Stimulated activated CD4-positive, alpha-beta T cell treated with anti-CD3 and anti-CD28 coated beads, Interleukin-12 subunit alpha, Interleukin-12 subunit beta, amount 100 ng/mL, for 24 hours (primary cell): ENCODE results near the gene CXADR.
"Not testable (repeated sequence)": the region's sequence is repeated elsewhere in the genome, so short reads cannot be mapped to it uniquely, and the experiment has no call there.

Source experiments
- DNase-seq, 2 experiments: peaks; one replicate each; pipeline ENCODE4 v3.0.0-alpha.2; 2020; ENCODE audit warnings: low read depth in 2 of 2

The CXADR gene

GRCh38 chr21:17501107-17502006 lies 11.5 kb upstream of the CXADR start:
- DNase-seq, result no peak

GRCh38 chr21:17502985-17503384 lies 9.9 kb upstream of the CXADR start:
- DNase-seq, result not testable (repeated sequence)

- DNase-seq, result no peak
These were observed 5.9 kb upstream of the CXADR start for GRCh38 chr21:17506951-17507350.

GRCh38 chr21:17507591-17507990 lies 5.3 kb upstream of the CXADR start:
- no peak for DNase-seq

GRCh38 chr21:17513214-17514123 lies 626 bp downstream of the CXADR start:
- peak in 1 of 2 experiments; percentile 10 for DNase-seq

- DNase-seq, result no peak
These were observed 1.4 kb downstream of the CXADR start for GRCh38 chr21:17514124-17514845.

- not testable (repeated sequence) for DNase-seq
These were observed 4.2 kb downstream of the CXADR start for GRCh38 chr21:17517008-17517407.

- no peak for DNase-seq
These were observed 6.4 kb downstream of the CXADR start for GRCh38 chr21:17519208-17519738.

GRCh38 chr21:17519965-17520609 lies 7.2 kb downstream of the CXADR start:
- DNase-seq, result no peak

- DNase-seq, result no peak
These were observed 10.2 kb downstream of the CXADR start for GRCh38 chr21:17523007-17523451.

GRCh38 chr21:17523979-17524494 lies 11.2 kb downstream of the CXADR start:
- not testable (repeated sequence) for DNase-seq

- DNase-seq, result no peak
These were observed 11.8 kb downstream of the CXADR start for GRCh38 chr21:17524635-17525034.

GRCh38 chr21:17526776-17527175 lies 13.9 kb downstream of the CXADR start:
- DNase-seq, result no peak

GRCh38 chr21:17527240-17527639 lies 14.4 kb downstream of the CXADR start:
- DNase-seq, result no peak

GRCh38 chr21:17527711-17528110 lies 14.9 kb downstream of the CXADR start:
- no peak for DNase-seq

- no peak for DNase-seq
These were observed 16.8 kb downstream of the CXADR start for GRCh38 chr21:17529648-17530047.

- no peak for DNase-seq
These were observed 19.4 kb downstream of the CXADR start for GRCh38 chr21:17532292-17532691.

GRCh38 chr21:17536381-17536780 lies 23.5 kb downstream of the CXADR start:
- DNase-seq, result no peak

- no peak for DNase-seq
These were observed 24.5 kb downstream of the CXADR start for GRCh38 chr21:17537299-17537698.

GRCh38 chr21:17538576-17538975 lies 25.7 kb downstream of the CXADR start:
- DNase-seq, result no peak

GRCh38 chr21:17539323-17539722 lies 26.5 kb downstream of the CXADR start:
- DNase-seq, result no peak
